ENCODE data around the gene RGSL1. TPM values are rescaled to one million over a fixed set of nuclear protein-coding genes. Genes with fewer than 3 reads are reported as not detected.
A peak's percentile ranks its signal among the peaks of the same experiment; 100 is the strongest.

The RGSL1 gene
- total RNA-seq, 2 donors from 2014 or later = not detected

DNA sequence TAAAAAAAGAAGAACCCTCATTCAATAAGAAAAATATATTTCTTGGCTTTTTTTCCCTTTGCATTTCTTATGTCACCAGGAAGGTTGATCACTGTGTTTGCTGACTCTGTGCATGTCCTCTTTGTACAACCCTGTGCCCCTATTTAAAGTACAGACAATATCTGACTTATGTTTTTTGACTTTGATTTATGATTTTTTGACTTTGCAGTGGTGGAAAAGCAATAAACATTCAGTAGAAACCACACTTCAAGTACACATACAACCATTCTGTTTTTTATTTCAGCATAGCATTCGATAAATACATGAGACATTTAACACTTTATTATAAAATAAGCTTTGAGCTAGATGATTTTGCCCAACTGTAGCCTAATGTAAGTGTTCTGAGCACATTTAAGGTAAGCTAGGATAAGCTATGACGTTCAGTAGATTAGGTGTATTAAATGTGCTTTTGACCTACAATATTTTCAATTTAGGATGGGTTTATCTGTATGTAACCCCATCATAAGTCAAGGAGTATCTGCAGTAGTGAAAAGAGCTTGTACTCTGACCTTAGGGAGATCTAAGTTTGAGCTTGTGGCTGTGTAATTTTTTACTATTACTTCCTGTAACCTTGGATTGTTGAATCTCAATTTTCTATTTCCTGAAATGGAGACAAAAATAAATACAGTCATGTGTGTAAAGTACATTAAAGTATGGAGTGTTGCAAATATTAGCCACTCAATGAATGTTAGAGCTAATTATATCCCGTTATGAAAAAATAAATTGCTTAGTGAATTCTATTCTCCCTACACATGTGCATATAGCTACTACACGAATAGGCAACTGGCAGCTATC lies 137.9 kb downstream of the RGSL1 start:
- Mint-ChIP-seq H3K9me3 (no peaks in the 10 kb centered on the region), H3K27me3 (ENCODE audit: low read depth) (no peaks in the 10 kb centered on the region), H3K27ac (peak overlapping the region; percentile 96), H3K4me3 (peak overlapping the region; percentile 92 to 99), H3K4me1 (ENCODE audit: low read depth) (peaks cover 63% of the 10 kb centered on the region), H3K36me3 (ENCODE audit: insufficient read depth in 2 of 2) (no peaks in the 10 kb centered on the region)
- ATAC-seq (replicated peaks in 1 of 2) = peak in 1 of 2 donors; percentile 6
- no peak for DNase-seq

DNA sequence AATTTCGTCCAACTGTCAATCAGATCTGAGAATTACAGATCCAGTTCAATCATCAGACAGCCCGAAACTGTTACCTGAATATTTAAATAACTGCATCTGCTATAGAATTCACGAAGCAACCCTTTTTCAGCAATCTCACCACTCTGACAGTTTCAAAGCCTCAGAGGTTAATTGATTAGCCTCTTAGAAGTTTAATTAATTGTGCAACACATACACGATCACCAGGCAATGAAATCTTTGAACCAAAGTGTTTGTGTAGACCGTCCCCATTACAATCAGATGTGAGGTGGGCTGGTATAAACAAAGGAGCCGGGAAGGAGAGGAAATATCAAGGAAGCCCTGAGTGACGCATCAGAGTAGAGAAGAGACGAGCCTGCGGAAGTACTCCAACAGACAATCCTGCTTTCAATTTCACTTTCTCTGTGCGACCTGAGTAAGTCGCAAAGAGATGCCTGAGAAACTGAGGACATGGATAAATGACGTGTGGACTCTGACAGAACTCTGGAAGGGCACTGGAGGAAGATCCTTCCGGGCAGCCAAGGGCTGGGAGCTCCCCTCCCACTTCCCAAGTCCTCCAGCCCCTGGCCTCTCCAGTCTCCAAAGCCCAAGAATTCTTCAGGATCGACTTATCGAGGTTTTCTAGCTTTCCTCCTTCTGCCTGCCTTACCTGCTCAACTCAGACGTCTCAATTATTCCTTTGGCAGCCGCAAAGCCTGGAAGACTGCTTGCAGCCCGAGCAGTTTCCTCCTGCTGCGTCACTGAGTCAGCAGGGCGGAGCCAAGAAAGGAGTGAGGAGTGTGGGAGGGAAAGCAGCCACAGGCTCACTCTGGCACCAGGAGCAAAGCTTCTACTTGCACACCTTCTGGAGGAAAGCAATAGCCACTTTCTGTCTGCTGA lies 138.8 kb downstream of the RGSL1 start, which contains the start of gene RNASEL:
Gene RNASEL (minus strand): TSS at position 757 of the 897 bp plus-strand sequence. CDS start 2,450 bp downstream, outside the sequence.
- peaks cover 55% of the 10 kb centered on the region for H3K4me1 Mint-ChIP-seq (ENCODE audit: low read depth)
- H3K27me3 Mint-ChIP-seq (ENCODE audit: low read depth) = no peaks in the 10 kb centered on the region
- peak within 1 kb of the TSS; percentile 92 to 99 for H3K4me3 Mint-ChIP-seq
- H3K9me3 Mint-ChIP-seq = no peaks in the 10 kb centered on the region
- DNase-seq (peak; percentile 53 to 62), ATAC-seq (replicated peaks in 1 of 2) (peak; percentile 87 to 91)
- H3K27ac Mint-ChIP-seq = peak within 1 kb of the TSS; percentile 96
- H3K36me3 Mint-ChIP-seq (ENCODE audit: insufficient read depth in 2 of 2) = no peaks in the 10 kb centered on the region

DNA sequence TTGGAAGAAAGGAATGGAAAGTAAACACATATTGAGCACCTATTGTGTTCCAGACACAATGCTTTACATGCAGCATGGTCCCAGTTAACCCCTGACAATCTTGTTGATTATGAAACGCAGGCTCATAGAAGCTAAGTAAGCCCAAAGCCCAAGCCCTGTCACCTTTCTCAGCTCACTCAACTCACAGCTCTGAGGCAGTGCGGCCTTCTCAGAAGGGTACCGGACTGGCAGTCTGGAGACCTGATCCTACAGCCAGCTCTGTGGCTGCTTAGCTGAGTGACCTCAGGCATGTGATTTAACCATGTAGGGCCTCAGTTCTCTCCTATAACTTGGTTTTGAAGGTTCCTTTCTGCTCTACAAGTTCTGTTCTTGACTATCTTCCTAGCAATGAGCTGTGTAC lies 139.6 kb downstream of the RGSL1 start:
- no peaks in the 10 kb centered on the region for H3K36me3 Mint-ChIP-seq (ENCODE audit: insufficient read depth in 2 of 2)
- no peak for DNase-seq

DNA sequence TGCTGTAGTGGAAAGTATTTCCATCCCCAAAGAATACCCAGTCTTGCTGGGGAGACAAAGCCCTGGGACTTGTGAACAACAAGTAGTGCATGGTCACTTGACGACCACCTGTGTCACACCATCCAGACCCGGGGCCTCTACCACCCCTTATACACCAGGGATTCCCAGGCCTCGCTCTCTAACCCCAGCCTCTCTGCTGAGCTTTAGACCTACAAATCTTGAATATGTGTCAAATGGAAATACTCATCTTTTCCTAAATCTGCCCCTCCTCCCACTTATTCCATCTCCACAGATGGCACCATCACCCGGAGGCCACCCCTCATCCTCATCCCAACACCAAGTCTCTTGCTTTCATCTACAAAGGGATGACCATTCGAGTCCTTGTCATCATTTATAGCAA lies 140.0 kb downstream of the RGSL1 start:
- DNase-seq (no peak), ATAC-seq (replicated peaks in 1 of 2) (no peak)
- Mint-ChIP-seq H3K27me3 (ENCODE audit: low read depth) (no peaks in the 10 kb centered on the region), H3K4me1 (ENCODE audit: low read depth) (peaks cover 43% of the 10 kb centered on the region), H3K36me3 (ENCODE audit: insufficient read depth in 2 of 2) (no peaks in the 10 kb centered on the region), H3K9me3 (no peaks in the 10 kb centered on the region), H3K4me3 (peak overlapping the region; percentile 92 to 99), H3K27ac (peak overlapping the region; percentile 96)

More for the DNA sequence above, 139.6 kb downstream of the RGSL1 start:
- Mint-ChIP-seq H3K4me1 (ENCODE audit: low read depth) (peaks cover 47% of the 10 kb centered on the region), H3K27ac (peak overlapping the region; percentile 96), H3K4me3 (peak overlapping the region; percentile 92 to 99), H3K27me3 (ENCODE audit: low read depth) (no peaks in the 10 kb centered on the region), H3K9me3 (no peaks in the 10 kb centered on the region)
- ATAC-seq (replicated peaks in 1 of 2) = peak in 1 of 2 donors; percentile 16

DNA sequence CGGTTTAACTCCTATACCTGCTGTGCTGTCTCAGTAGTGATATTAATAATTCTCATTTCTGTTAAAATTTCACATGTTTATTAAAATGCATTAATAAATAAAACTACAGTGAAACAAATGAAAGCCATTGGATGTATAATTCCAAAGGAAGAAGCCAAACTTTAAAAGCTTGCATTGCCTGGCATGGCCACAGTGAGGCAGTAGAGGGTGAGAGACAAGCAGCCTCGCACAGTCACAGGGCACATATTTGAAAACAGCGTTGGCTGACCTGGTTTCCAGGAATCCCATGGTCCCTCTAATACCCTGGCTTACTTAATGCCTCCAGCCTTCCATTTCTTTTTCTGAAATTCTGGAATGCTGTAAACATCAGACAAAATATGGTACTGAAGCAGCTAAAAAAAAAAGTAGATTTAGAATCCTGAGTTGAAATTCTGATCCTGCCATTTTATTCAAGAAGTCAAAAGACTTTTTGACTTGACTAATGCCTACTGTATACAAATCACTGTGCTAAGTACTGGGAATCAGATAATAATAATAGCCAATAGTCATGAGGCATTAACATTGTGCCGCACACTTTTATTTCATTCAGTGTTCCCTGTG lies 145.8 kb downstream of the RGSL1 start:
- Mint-ChIP-seq H3K9me3 (no peaks in the 10 kb centered on the region), H3K27ac (peak overlapping the region; percentile 53), H3K4me3 (no peak overlapping the region), H3K27me3 (ENCODE audit: low read depth) (peaks cover 11% of the 10 kb centered on the region), H3K4me1 (ENCODE audit: low read depth) (peaks cover 6% of the 10 kb centered on the region), H3K36me3 (ENCODE audit: insufficient read depth in 2 of 2) (peaks cover 5 to 7% of the 10 kb centered on the region in 2 donors)
- DNase-seq = peak; percentile 66 to 71
- ATAC-seq (replicated peaks in 1 of 2) = peak; percentile 32 to 57

DNA sequence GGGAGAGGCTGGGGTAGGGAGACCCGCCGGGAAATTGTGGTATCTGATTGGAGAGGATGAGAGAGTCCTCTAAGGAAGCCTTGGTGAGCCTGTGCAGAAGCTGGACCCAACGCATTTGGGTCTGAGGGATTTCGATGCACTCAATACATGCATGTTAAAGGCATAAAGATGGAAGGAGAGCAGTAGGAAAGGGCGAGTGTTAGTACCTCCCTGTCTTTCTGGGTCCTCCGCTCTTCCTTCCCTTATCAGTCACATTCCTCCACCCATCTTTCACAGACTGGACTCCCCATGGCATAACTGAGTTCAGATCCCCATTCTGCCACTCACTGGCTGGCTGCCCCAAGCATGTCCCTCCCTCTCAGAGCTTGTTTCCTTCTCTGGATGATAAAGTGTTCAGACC lies 147.0 kb downstream of the RGSL1 start:
- no peak overlapping the region for H3K4me3 Mint-ChIP-seq
- no peak overlapping the region for H3K27ac Mint-ChIP-seq
- H3K9me3 Mint-ChIP-seq = no peaks in the 10 kb centered on the region
- no peak for DNase-seq
- ATAC-seq (replicated peaks in 1 of 2) = peak in 1 of 2 donors; percentile 30
- H3K27me3 Mint-ChIP-seq (ENCODE audit: low read depth) = peaks cover 11% of the 10 kb centered on the region
- H3K36me3 Mint-ChIP-seq (ENCODE audit: insufficient read depth in 2 of 2) = peaks cover 5 to 7% of the 10 kb centered on the region in 2 donors
- peaks cover 6% of the 10 kb centered on the region for H3K4me1 Mint-ChIP-seq (ENCODE audit: low read depth)

DNA sequence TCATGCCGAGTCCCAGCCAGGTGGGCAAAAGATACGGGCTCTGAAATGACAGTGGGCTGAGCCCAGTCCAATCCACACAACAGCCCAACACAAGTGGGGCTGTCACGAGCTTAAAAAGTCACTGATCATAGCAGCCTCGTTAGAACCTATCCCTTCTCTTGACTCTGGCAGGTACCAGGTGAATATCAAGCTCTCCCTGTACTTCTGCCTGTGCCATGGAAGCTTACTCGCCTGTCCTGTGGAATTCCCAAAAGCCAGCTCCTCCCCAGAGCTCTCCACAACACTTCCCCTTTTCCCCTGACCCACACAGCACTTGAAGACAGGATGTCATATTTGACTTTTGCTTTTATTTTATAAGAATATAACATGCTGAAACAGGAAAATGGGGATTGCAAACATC lies 148.3 kb downstream of the RGSL1 start:
- DNase-seq (no peak), ATAC-seq (replicated peaks in 1 of 2) (no peak)
- H3K4me3 Mint-ChIP-seq = no peak overlapping the region
- no peak overlapping the region for H3K27ac Mint-ChIP-seq
- H3K27me3 Mint-ChIP-seq (ENCODE audit: low read depth) = peaks cover 11% of the 10 kb centered on the region
- no peaks in the 10 kb centered on the region for H3K9me3 Mint-ChIP-seq
- H3K4me1 Mint-ChIP-seq (ENCODE audit: low read depth) = peaks cover 6% of the 10 kb centered on the region
- H3K36me3 Mint-ChIP-seq (ENCODE audit: insufficient read depth in 2 of 2) = peaks cover 8 to 10% of the 10 kb centered on the region in 2 donors

DNA sequence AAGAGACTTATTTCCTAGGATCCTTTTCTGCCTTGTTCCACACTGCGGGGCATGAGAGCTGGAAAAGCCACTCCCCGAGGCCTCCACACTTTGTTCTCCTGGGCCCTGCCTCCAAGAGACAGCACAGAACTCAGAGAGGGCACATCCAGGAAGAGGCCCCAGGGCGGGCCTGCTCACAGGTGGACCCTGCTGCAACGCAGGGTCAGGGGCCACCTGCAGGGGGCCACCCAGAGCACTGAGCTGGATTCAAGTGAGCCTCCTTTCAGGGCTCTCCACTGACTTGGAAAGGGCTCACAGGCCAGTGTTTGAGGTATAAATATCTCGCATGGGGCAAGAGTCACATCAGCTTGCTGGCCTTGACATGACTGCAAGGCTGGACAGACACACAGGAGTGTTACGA lies 149.4 kb downstream of the RGSL1 start:
- ATAC-seq (replicated peaks in 1 of 2) (no peak), DNase-seq (peak; percentile 42 to 48)
- Mint-ChIP-seq H3K4me1 (ENCODE audit: low read depth) (peaks cover 9% of the 10 kb centered on the region), H3K9me3 (no peaks in the 10 kb centered on the region), H3K36me3 (ENCODE audit: insufficient read depth in 2 of 2) (peaks cover 10 to 15% of the 10 kb centered on the region in 2 donors), H3K4me3 (peak overlapping the region; percentile 46 to 54), H3K27me3 (ENCODE audit: low read depth) (peaks cover 11% of the 10 kb centered on the region), H3K27ac (no peak overlapping the region)

DNA sequence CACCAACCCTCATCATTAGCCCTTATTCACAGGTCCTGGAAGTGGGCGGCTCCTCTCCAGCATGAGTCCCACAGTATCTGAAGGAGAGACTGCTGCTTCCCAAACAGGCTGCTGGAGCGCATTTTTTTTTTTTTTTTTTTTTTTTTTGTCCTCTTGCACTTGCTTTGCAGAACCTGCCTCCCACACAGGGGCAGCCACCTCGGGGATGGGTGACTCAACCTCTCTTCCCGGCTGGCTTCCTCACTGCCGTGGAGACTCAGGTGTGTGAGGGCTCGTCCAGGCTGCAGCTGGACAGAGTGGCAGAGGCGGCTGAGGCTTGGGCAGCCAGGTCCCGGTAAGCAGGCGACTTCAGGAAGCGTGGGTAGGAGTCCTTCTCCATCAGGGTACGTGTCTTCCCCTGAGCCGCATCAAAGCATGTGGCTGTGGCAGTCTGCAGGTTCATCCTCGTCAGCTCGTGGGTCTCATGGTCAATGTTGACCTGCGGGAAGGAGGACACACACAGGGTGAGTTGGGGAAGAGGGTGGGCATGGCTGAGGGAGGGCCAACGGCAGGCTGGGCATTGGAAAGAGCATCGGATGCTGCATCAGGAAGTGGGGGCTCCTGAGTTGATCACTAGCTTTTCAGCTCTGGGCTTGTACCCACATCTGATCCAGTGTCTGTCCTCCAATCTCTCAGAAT lies 150.2 kb downstream of the RGSL1 start:
- H3K36me3 Mint-ChIP-seq (ENCODE audit: insufficient read depth in 2 of 2) = peaks cover 10 to 15% of the 10 kb centered on the region in 2 donors
- no peak for ATAC-seq (replicated peaks in 1 of 2)
- no peak for DNase-seq
- no peak overlapping the region for H3K27ac Mint-ChIP-seq
- H3K4me1 Mint-ChIP-seq (ENCODE audit: low read depth) = peaks cover 16% of the 10 kb centered on the region
- H3K9me3 Mint-ChIP-seq = no peaks in the 10 kb centered on the region
- peaks cover 11% of the 10 kb centered on the region for H3K27me3 Mint-ChIP-seq (ENCODE audit: low read depth)
- peak overlapping the region; percentile 23 to 54 for H3K4me3 Mint-ChIP-seq

DNA sequence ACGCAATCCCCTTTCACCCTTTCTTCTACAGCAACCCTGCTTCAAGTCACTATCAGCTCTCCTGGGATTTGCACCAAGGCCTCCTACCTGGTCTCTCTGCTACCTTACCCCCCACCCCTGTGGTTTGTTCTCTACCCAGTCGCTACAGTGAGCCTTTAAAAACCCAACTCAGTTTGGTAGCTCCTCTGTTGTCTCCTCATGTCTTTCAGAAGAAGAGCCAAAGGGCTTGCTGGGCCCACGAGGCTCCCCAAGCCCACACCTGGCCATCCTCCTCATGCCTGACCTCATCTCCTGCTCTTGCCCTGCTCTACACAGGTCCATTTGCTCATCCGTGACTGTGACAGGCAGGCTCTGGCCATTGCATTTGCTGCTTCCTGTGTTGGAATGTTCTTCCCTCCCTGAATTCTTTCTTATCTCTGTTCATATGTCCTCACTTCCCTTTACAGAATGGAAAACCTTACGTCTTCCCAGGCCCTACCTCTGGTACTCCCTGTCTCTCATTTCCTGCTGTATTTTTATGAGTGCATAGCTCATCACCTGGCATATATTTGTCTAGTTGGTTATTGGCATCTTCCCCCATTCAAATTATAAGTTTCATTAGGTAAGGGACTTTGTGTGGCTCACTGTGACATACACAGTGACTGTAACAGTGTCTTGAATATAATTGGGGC lies 150.9 kb downstream of the RGSL1 start:
- Mint-ChIP-seq H3K27ac (no peak overlapping the region), H3K36me3 (ENCODE audit: insufficient read depth in 2 of 2) (peaks cover 10 to 15% of the 10 kb centered on the region in 2 donors), H3K9me3 (no peaks in the 10 kb centered on the region), H3K27me3 (ENCODE audit: low read depth) (peaks cover 11% of the 10 kb centered on the region), H3K4me1 (ENCODE audit: low read depth) (peaks cover 19% of the 10 kb centered on the region), H3K4me3 (no peak overlapping the region)
- DNase-seq (no peak), ATAC-seq (replicated peaks in 1 of 2) (no peak)

DNA sequence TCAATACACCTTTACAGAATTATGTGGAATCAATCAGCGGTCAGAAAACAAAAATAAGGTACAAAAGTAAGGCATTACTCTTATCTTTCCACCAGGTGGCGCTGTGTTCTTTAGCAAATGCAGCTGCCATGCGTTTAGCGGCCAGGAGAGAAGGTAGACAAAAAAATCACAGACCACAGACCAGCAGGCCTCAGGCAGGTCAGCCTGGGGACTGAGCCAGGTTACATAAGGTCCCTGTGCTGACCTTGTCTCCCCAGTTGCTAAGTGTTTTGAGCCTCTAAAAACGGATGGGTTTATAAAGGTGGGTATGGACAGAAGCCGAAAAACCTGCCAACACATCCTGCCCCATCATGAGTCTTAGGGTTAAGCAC lies 151.5 kb downstream of the RGSL1 start:
- no peak overlapping the region for H3K4me3 Mint-ChIP-seq
- peaks cover 8% of the 10 kb centered on the region for H3K27me3 Mint-ChIP-seq (ENCODE audit: low read depth)
- DNase-seq = peak; percentile 74 to 76
- H3K27ac Mint-ChIP-seq = no peak overlapping the region
- H3K9me3 Mint-ChIP-seq = no peaks in the 10 kb centered on the region
- H3K36me3 Mint-ChIP-seq (ENCODE audit: insufficient read depth in 2 of 2) = peaks cover 10 to 15% of the 10 kb centered on the region in 2 donors
- H3K4me1 Mint-ChIP-seq (ENCODE audit: low read depth) = peaks cover 14% of the 10 kb centered on the region
- ATAC-seq (replicated peaks in 1 of 2) = no peak

DNA sequence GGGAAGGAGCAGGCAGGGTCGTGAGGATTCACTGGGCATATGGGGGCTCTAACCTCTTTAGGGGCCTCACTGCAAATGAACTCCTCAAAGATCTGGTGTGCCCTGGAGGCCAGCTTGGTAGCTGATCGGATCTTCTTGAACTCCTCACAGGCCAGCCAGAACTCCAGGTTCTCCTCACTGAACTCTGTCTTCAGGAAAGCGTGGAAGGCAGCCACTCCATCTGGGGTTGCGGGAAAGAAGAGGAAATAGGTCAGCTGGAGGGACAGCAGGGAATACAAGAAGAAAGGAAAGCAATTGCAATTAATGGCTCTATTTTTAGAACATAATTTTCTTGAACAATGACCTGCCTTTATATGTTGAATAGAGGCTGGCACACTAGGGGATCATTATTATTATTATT lies 152.0 kb downstream of the RGSL1 start:
- Mint-ChIP-seq H3K36me3 (ENCODE audit: insufficient read depth in 2 of 2) (peaks cover 10 to 15% of the 10 kb centered on the region in 2 donors), H3K27ac (no peak overlapping the region), H3K4me3 (no peak overlapping the region), H3K27me3 (ENCODE audit: low read depth) (peaks cover 8% of the 10 kb centered on the region), H3K4me1 (ENCODE audit: low read depth) (peaks cover 17% of the 10 kb centered on the region), H3K9me3 (no peaks in the 10 kb centered on the region)
- no peak for DNase-seq
- ATAC-seq (replicated peaks in 1 of 2) = no peak
